Nucleus accumbens (tissue), 56 donors: ENCODE data around the gene MTHFSD.
"Not testable (repeated sequence)": the region's sequence is repeated elsewhere in the genome, so short reads cannot be mapped to it uniquely, and the experiment has no call there.

ENCODE experiments used
- DNase-seq, 56 donors: peaks; one replicate each; lab custom pipeline; 2025; lab: John Stamatoyannopoulos, UW

The MTHFSD gene

GRCh38 chr16:86554917-86555703 lies at the start of gene MTHFSD:
Gene MTHFSD, minus strand, starts transcription at chr16:86555235. Its CDS starts 51 bp downstream, at chr16:86555184.
- peak in 55 of 56 donors; percentile 18 to 96 (median 86) for DNase-seq

- no peak for DNase-seq
Observed at GRCh38 chr16:86604436-86605193, 49.6 kb upstream of the MTHFSD start.

- DNase-seq, result no peak
Observed at GRCh38 chr16:86602521-86602920, 47.5 kb upstream of the MTHFSD start.

GRCh38 chr16:86601356-86601755 lies 46.3 kb upstream of the MTHFSD start:
- DNase-seq, result no peak

GRCh38 chr16:86598607-86599565 lies 43.9 kb upstream of the MTHFSD start:
- no peak for DNase-seq

GRCh38 chr16:86597880-86598606 lies 43.0 kb upstream of the MTHFSD start:
- DNase-seq, result no peak

GRCh38 chr16:86597126-86597879 lies 42.3 kb upstream of the MTHFSD start:
- DNase-seq, result no peak

GRCh38 chr16:86595983-86596605 lies 41.1 kb upstream of the MTHFSD start:
- no peak for DNase-seq

GRCh38 chr16:86594721-86595120 lies 39.7 kb upstream of the MTHFSD start:
- DNase-seq, result no peak

- DNase-seq, result no peak
Observed at GRCh38 chr16:86593913-86594620, 39.0 kb upstream of the MTHFSD start.

- DNase-seq, result no peak
Observed at GRCh38 chr16:86591270-86591669, 36.2 kb upstream of the MTHFSD start.

GRCh38 chr16:86590501-86591144 lies 35.6 kb upstream of the MTHFSD start:
- no peak for DNase-seq

GRCh38 chr16:86587955-86588354 lies 32.9 kb upstream of the MTHFSD start:
- not testable (repeated sequence) for DNase-seq

- DNase-seq, result no peak
Observed at GRCh38 chr16:86587487-86587886, 32.5 kb upstream of the MTHFSD start.

- DNase-seq, result no peak
Observed at GRCh38 chr16:86585821-86586611, 31.0 kb upstream of the MTHFSD start.
